K562 (cell line): ENCODE measurements around the gene ARHGAP9. TPM values are rescaled to one million over a fixed set of nuclear protein-coding genes. Genes with fewer than 3 reads are reported as not detected.

Experiments used
- CHD1 ChIP-seq: fragments of 200-600 bp; sonication (generic); IDR thresholded peaks from one replicate; pipeline ENCODE4 v1.6.1; 2012; ENCODE audit warnings: mild to moderate bottlenecking, moderate library complexity, low read length, inconsistent platforms
- FOXK1 ChIP-seq: sonication (generic); formaldehyde crosslinking; IDR thresholded peaks from 2 replicates; pipeline ENCODE4 v1.8.0; 2022; ENCODE audit warnings: missing genetic modification reagents, mild to moderate bottlenecking, borderline replicate concordance
- GABPA ChIP-seq: fragments of 200-800 bp; sonication (Bioruptor generic); conservative IDR thresholded peaks from 2 replicates; pipeline ENCODE4 v1.6.1; 2016; ENCODE audit warnings: low read depth, missing genetic modification characterization, missing compliant biosample characterization
- HCFC1 ChIP-seq: IDR thresholded peaks from 2 replicates; pipeline ENCODE4 v1.6.1; 2012; ENCODE audit warnings: low read depth, low read length, improper control_type of control experiment
- ID3 ChIP-seq, 2 experiments: fragments of 250-450 bp in 1 of 2; fragments of 450-650 bp in 1 of 2; sonication (Bioruptor Pico) in 1 of 2; IDR thresholded peaks; 2 replicates each; pipeline versions ENCODE4 v1.6.1 to v1.8.0; 2016 to 2021; ENCODE audit warnings: mild to moderate bottlenecking in 2 of 2, moderate library complexity in 2 of 2, missing compliant biosample characterization in 1 of 2, missing genetic modification characterization in 1 of 2
- KLF13 ChIP-seq: fragments of 450-650 bp; IDR thresholded peaks from 2 replicates; pipeline ENCODE4 v1.6.1; 2016; ENCODE audit warnings: missing genetic modification characterization, low read depth, mild to moderate bottlenecking, missing compliant biosample characterization, moderate library complexity, borderline replicate concordance
- MLX ChIP-seq, 2 experiments: fragments of 450-650 bp in 1 of 2; sonication (generic) in 1 of 2; formaldehyde crosslinking; conservative IDR thresholded peaks; 2 replicates each; pipeline versions ENCODE4 v1.4.0 to v1.8.1; 2020 to 2022; ENCODE audit warnings: mild to moderate bottlenecking in 1 of 2, missing genetic modification reagents in 1 of 2
- RBM34 ChIP-seq: fragments of 200-400 bp; formaldehyde crosslinking; IDR thresholded peaks from 2 replicates; pipeline ENCODE4 v1.6.1; 2018; ENCODE audit warnings: low read length, borderline replicate concordance; ENCODE audit not compliant: insufficient read depth
- STAT6 ChIP-seq: sonication (generic); formaldehyde crosslinking; IDR thresholded peaks from 2 replicates; pipeline ENCODE4 v1.8.1; 2023; ENCODE audit warnings: mild to moderate bottlenecking, missing genetic modification reagents
- THRB ChIP-seq: fragments of 450-650 bp; formaldehyde crosslinking; conservative IDR thresholded peaks from 2 replicates; pipeline ENCODE4 v1.4.0; 2022; ENCODE audit warnings: mild to moderate bottlenecking, missing genetic modification characterization
- ZEB2 ChIP-seq: fragments of 450-650 bp; IDR thresholded peaks from 2 replicates; pipeline ENCODE4 v1.6.1; 2016
- polyA plus RNA-seq, 8 experiments: library from polyadenylated mRNA; depleted of rRNA in 4 of 8; stranded (reverse) in 5 of 8; unstranded in 3 of 8; fragments of >200 nt; fragmentation: Nextera tagmentation in 2 of 8; fragmentation: Illumina TruSeq in 1 of 8; extraction: Ambion mirVana in 2 of 8; extraction: Trizol in 1 of 8; gene quantifications; 2 replicates each; pipeline versions ENCODE4 v1.2.1 to v1.2.3, GENCODE V29; 2011 to 2014; ENCODE audit warnings: inconsistent platforms in 1 of 8, missing spikeins in 1 of 8
- total RNA-seq, 7 experiments: library from RNA; depleted of rRNA in 6 of 7; stranded (reverse); fragments of >200 nt in 6 of 7; fragmentation: Illumina TruSeq in 2 of 7; extraction: Trizol in 2 of 7; gene quantifications; 2 replicates each; pipeline versions ENCODE4 v1.2.1 to v1.2.3, GENCODE V29; 2011 to 2021; ENCODE audit warnings: low replicate concordance in 1 of 7
- TF ChIP-seq, protein P1 (sequence below): fragments of 250-450 bp; sonication (Bioruptor Pico); IDR thresholded peaks from 2 replicates; pipeline ENCODE4 v1.4.0; 2020
- TF ChIP-seq, protein P2 (sequence below): sonication (generic); formaldehyde crosslinking; IDR thresholded peaks from 2 replicates; pipeline ENCODE4 v1.8.0; 2022; ENCODE audit warnings: mild to moderate bottlenecking, missing genetic modification reagents

ARHGAP9 gene
- total and polyA plus RNA-seq, 9 of the 15 experiments (the other 6 are each of a cell fraction or from before 2014, with no cell fraction given) = 1.5 to 10.2 (median 5.1) TPM

DNA sequence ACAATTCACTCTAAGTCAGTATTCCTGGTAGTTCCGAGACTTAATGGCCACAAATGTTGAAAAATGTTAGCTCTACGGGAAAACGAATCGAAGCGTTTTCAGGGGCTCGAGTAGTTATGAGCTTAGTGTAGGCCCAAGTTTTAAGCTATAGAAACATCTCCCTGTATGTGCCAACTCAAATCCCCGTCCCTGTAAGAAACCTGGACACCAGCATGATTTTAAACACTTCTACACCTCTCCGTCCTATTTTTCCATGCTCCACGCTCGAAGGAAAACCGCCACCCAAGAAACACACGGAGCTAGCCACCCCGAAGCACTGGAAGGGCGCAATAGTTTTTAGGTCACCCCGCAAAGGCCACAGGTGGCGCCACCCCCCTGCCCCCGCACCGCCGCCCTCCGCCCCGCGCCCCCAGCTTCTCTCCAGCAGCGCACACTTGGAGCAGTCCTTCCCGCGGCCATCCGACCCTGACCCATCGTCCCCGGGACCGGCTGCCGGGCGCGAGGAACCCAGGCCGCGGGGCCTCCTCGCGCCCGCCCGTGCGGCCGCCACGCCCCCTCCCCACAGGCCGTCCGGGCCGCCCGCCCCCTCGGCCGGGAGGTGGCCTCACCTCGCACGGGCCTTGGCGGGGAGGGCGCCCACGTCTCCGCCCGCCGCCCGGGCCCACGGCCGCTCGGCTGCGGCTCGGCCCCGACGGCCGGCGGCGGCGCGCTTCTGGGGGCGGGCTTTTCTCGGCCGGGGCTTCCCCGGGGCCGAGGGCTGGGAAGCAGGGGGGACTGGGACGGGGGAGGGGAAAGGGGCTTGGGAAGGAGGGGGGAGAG is 49.3 kb downstream of the ARHGAP9 start (continued):
- TF ChIP-seq, protein P1, sequence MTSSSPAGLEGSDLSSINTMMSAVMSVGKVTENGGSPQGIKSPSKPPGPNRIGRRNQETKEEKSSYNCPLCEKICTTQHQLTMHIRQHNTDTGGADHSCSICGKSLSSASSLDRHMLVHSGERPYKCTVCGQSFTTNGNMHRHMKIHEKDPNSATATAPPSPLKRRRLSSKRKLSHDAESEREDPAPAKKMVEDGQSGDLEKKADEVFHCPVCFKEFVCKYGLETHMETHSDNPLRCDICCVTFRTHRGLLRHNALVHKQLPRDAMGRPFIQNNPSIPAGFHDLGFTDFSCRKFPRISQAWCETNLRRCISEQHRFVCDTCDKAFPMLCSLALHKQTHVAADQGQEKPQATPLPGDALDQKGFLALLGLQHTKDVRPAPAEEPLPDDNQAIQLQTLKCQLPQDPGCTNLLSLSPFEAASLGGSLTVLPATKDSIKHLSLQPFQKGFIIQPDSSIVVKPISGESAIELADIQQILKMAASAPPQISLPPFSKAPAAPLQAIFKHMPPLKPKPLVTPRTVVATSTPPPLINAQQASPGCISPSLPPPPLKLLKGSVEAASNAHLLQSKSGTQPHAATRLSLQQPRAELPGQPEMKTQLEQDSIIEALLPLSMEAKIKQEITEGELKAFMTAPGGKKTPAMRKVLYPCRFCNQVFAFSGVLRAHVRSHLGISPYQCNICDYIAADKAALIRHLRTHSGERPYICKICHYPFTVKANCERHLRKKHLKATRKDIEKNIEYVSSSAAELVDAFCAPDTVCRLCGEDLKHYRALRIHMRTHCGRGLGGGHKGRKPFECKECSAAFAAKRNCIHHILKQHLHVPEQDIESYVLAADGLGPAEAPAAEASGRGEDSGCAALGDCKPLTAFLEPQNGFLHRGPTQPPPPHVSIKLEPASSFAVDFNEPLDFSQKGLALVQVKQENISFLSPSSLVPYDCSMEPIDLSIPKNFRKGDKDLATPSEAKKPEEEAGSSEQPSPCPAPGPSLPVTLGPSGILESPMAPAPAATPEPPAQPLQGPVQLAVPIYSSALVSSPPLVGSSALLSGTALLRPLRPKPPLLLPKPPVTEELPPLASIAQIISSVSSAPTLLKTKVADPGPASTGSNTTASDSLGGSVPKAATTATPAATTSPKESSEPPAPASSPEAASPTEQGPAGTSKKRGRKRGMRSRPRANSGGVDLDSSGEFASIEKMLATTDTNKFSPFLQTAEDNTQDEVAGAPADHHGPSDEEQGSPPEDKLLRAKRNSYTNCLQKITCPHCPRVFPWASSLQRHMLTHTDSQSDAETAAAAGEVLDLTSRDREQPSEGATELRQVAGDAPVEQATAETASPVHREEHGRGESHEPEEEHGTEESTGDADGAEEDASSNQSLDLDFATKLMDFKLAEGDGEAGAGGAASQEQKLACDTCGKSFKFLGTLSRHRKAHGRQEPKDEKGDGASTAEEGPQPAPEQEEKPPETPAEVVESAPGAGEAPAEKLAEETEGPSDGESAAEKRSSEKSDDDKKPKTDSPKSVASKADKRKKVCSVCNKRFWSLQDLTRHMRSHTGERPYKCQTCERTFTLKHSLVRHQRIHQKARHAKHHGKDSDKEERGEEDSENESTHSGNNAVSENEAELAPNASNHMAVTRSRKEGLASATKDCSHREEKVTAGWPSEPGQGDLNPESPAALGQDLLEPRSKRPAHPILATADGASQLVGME (CRISPR knock-in tag) = no peak
- TF ChIP-seq STAT6 (CRISPR knock-in tag) (no peak), FOXK1 (CRISPR knock-in tag) (no peak), RBM34 (no peak), KLF13 (tag) (no peak), ZEB2 (no peak), HCFC1 (no peak), THRB (CRISPR knock-in tag) (no peak), ID3 (CRISPR knock-in tag; IDR thresholded peaks at IDR 0.05) (no peak), ID3 (tag; IDR thresholded peaks at IDR 0.05) (no peak), MLX (CRISPR knock-in tag; conservative IDR thresholded peaks at IDR 0.05) (0 out of 4 replicates have a peak, but pooled peaks of 1 of the 2 experiments have one; percentile 21), GABPA (tag) (no peak), CHD1 (peak; percentile 69)
- TF ChIP-seq, protein P2, sequence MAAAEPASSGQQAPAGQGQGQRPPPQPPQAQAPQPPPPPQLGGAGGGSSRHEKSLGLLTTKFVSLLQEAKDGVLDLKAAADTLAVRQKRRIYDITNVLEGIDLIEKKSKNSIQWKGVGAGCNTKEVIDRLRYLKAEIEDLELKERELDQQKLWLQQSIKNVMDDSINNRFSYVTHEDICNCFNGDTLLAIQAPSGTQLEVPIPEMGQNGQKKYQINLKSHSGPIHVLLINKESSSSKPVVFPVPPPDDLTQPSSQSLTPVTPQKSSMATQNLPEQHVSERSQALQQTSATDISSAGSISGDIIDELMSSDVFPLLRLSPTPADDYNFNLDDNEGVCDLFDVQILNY = no peak
